Stomach (tissue), 9 donors: Measurements from ENCODE around the gene UXS1. TPM values are rescaled to one million over a fixed set of nuclear protein-coding genes. Genes with fewer than 3 reads are reported as not detected.
"Not testable (repeated sequence)": the region's sequence is repeated elsewhere in the genome, so short reads cannot be mapped to it uniquely, and the experiment has no call there.

Experiments used
- DNase-seq, 2 donors: peaks; one replicate each; pipeline versions ENCODE4 v3.0.0 to v3.0.0-alpha.2; 2013 to 2019
- H3K27ac ChIP-seq, 5 donors: fragments of 200-600 bp in 4 of 5; sonication (generic) in 4 of 5; one replicate each; pipeline ENCODE4 v1.5.1; 2013 to 2019; ENCODE audit warnings: mild to moderate bottlenecking in 1 of 5, moderate library complexity in 1 of 5
- H3K27me3 ChIP-seq, 3 donors: fragments of 200-600 bp; sonication (generic); one replicate each; pipeline ENCODE4 v1.5.1; 2017 to 2019; ENCODE audit warnings: mixed run types in 1 of 3
- H3K36me3 ChIP-seq, 4 donors: fragments of 200-600 bp; sonication (generic); 1 replicate in 3 of 4; 2 replicates in 1 of 4; pipeline ENCODE4 v1.5.1; 2016 to 2019
- H3K4me1 ChIP-seq, 4 donors: fragments of 200-600 bp; sonication (generic); one replicate each; pipeline ENCODE4 v1.5.1; 2016 to 2019
- H3K4me3 ChIP-seq, 4 donors: fragments of 200-600 bp; sonication (generic) in 3 of 4; one replicate each; pipeline ENCODE4 v1.5.1; 2016 to 2019; ENCODE audit warnings: mild to moderate bottlenecking in 1 of 4
- H3K9me3 ChIP-seq, 4 donors: fragments of 200-600 bp; sonication (generic); one replicate each; pipeline ENCODE4 v1.5.1; 2016 to 2019
- EP300 ChIP-seq: sonication (generic); formaldehyde crosslinking; IDR thresholded peaks from one replicate; pipeline ENCODE4 v1.6.1; 2017; ENCODE audit warnings: antibody characterized with exemption
- POLR2A ChIP-seq, 4 donors: fragments of 450-650 bp; IDR thresholded peaks; one replicate each; pipeline ENCODE4 v1.6.1; 2016; ENCODE audit warnings: antibody characterized with exemption in 4 of 4, control low read depth in 2 of 4, mild to moderate bottlenecking in 1 of 4, moderate library complexity in 1 of 4
- POLR2AphosphoS5 ChIP-seq, 3 donors: sonication (generic); formaldehyde crosslinking; IDR thresholded peaks; one replicate each; pipeline ENCODE4 v1.6.1; 2016; ENCODE audit warnings: antibody characterized with exemption in 3 of 3
- WGBS, 5 donors: extraction: QIAGEN DNeasy Blood & Tissue Kit in 3 of 5; methylation state at CpG; one replicate each; pipeline versions ENCODE4 v1.1.5 to v1.1.7; 2013 to 2018; 5-methylcytosine and 5-hydroxymethylcytosine counted together
- intact Hi-C: fragments of 100-400 bp; cut with DNase I; formaldehyde crosslinking; loops from one replicate; pipeline ENCODE4 v1.15.1; 2023; ENCODE audit warnings: low total_unique reads
- polyA plus RNA-seq, 3 donors: library from polyadenylated mRNA; stranded (reverse); fragments of 200-250 nt; gene quantifications; one replicate each; pipeline ENCODE4 v1.2.3, GENCODE V29; 2013
- total RNA-seq, 5 donors: library from RNA; depleted of rRNA; stranded (reverse); fragments of >200 nt; gene quantifications; one replicate each; pipeline versions ENCODE4 v1.1.0 to v1.2.3, GENCODE V29; 2014 to 2016
- TF ChIP-seq, protein P1 (sequence below), 7 experiments: fragments of 450-650 bp in 4 of 7; fragments of 200-600 bp in 3 of 7; sonication (generic) in 3 of 7; IDR thresholded peaks; one replicate each; pipeline ENCODE4 v1.5.1; 2016 to 2019; ENCODE audit warnings: antibody characterized with exemption in 7 of 7, control low read depth in 2 of 7, mild to moderate bottlenecking in 1 of 7
- donor health status: healthy with polysubstance abuse.
- donor health status: Bipolar disorder and iron deficiency.
- donor health status: healthy.

UXS1 gene
- total and polyA plus RNA-seq, 8 donors: 7.0 to 111 (median 16.8) TPM

DNA sequence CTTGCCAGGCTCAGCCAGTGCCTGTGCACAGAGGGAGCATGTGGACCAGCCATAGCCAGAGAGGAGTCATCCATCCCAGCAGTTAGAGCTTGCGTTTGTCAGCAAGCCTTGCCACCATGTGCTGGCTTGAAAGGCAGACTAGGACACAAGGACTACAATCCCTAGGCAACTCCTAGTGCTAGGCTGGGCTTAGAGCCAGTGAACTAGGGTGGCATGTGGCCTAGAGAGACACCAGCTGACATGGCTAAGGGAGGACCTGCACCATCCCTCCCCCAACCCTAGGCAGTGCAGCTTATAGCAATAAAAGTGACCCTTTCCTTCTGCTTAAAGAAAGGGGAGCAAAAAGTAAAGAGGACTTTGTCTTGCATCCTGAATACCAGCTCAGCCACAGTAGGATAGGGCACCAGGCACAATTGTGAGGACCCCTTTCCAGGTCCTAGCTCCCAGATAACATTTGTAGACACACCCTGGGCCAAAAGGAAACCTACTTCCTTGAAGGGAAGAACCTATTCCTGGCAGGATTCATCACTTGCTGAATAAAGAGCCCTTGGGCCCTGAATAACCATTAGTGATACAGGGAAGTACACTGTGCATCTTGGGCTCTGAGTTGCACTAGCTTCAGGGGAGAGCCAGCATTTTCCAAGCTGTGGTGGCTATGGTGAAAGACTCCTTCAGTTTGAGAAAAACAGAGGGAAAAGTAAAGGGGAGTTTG is 38.7 kb upstream of the UXS1 start:
- 90 to 100% (median 91%) methylated on average over 1 of the region's 1 CpG; no CpG with 5 or more reads in 1 of the 5 donors for WGBS, 5 donors
- no peaks in the 10 kb centered on the region for H3K4me1 ChIP-seq
- intact Hi-C loops: no loop called here
- peaks cover 0 to 36% (median 23%) of the 10 kb centered on the region in 4 donors for H3K9me3 ChIP-seq
- H3K4me3 ChIP-seq: no peak overlapping the region
- TF ChIP-seq, protein P1, sequence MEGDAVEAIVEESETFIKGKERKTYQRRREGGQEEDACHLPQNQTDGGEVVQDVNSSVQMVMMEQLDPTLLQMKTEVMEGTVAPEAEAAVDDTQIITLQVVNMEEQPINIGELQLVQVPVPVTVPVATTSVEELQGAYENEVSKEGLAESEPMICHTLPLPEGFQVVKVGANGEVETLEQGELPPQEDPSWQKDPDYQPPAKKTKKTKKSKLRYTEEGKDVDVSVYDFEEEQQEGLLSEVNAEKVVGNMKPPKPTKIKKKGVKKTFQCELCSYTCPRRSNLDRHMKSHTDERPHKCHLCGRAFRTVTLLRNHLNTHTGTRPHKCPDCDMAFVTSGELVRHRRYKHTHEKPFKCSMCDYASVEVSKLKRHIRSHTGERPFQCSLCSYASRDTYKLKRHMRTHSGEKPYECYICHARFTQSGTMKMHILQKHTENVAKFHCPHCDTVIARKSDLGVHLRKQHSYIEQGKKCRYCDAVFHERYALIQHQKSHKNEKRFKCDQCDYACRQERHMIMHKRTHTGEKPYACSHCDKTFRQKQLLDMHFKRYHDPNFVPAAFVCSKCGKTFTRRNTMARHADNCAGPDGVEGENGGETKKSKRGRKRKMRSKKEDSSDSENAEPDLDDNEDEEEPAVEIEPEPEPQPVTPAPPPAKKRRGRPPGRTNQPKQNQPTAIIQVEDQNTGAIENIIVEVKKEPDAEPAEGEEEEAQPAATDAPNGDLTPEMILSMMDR (IDR thresholded peaks at IDR 0.05): no peak
- TF ChIP-seq POLR2AphosphoS5 (IDR thresholded peaks at IDR 0.05) (no peak), POLR2A (IDR thresholded peaks at IDR 0.05) (no peak), EP300 (no peak)
- no peak for DNase-seq
- H3K27ac ChIP-seq: no peak overlapping the region
- no peaks in the 10 kb centered on the region for H3K36me3 ChIP-seq
- no peaks in the 10 kb centered on the region for H3K27me3 ChIP-seq

GRCh38 chr2:106223347-106223746 is 29.2 kb upstream of the UXS1 start:
- Histone ChIP-seq H3K27ac (no peak overlapping the region), H3K36me3 (no peaks in the 10 kb centered on the region), H3K4me1 (no peaks in the 10 kb centered on the region), H3K9me3 (no peaks in the 10 kb centered on the region), H3K27me3 (no peaks in the 10 kb centered on the region), H3K4me3 (no peak overlapping the region)
- TF ChIP-seq EP300 (no peak), POLR2AphosphoS5 (IDR thresholded peaks at IDR 0.05) (no peak), POLR2A (IDR thresholded peaks at IDR 0.05) (no peak)
- TF ChIP-seq, protein P1 (IDR thresholded peaks at IDR 0.05): no peak
- intact Hi-C loops: no loop called here
- WGBS, 5 donors: 58 to 70% (median 67%) methylated on average over 5 of the region's 5 CpGs
- peak in 1 of 2 donors; percentile 7 for DNase-seq

- intact Hi-C loops, H3K9me3 ChIP-seq, H3K4me3 ChIP-seq, H3K27me3 ChIP-seq, H3K36me3 ChIP-seq, H3K4me1 ChIP-seq, DNase-seq, H3K27ac ChIP-seq: not testable (repeated sequence)
- WGBS, 5 donors: 92 to 98% (median 94%) methylated on average over 5 of the region's 5 CpGs
These were observed 28.0 kb upstream of the UXS1 start for GRCh38 chr2:106222057-106222456.

GRCh38 chr2:106219813-106220212 is 25.7 kb upstream of the UXS1 start:
- DNase-seq: no peak
- Histone ChIP-seq H3K27me3 (no peaks in the 10 kb centered on the region), H3K36me3 (no peaks in the 10 kb centered on the region), H3K4me1 (no peaks in the 10 kb centered on the region), H3K9me3 (no peaks in the 10 kb centered on the region), H3K27ac (no peak overlapping the region), H3K4me3 (no peak overlapping the region)
- TF ChIP-seq POLR2A (IDR thresholded peaks at IDR 0.05): no peak
- TF ChIP-seq EP300: no peak
- TF ChIP-seq POLR2AphosphoS5 (IDR thresholded peaks at IDR 0.05): no peak
- TF ChIP-seq, protein P1 (IDR thresholded peaks at IDR 0.05): no peak
- intact Hi-C loops: no loop called here
- WGBS, 5 donors: 82 to 96% (median 92%) methylated on average over 3 of the region's 3 CpGs

DNA sequence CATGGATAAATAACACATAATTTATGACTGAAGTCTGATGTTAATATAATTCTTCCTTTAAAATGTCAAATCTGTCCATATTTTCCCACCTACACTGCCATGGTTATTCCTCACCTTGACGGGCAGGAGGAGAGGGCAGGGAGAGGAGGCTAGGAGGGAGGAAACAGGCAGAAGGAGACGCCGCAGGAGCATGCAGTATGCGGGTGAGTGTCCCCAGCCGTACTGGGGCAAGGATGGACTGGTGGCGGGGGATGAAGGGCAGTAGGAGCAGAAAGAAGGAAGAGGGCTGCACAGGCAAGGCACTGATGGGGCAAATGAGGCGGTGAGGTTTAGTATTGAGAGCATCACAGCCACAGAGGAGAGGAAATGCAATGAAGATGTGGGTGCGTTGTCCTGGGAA is 25.1 kb upstream of the UXS1 start:
- intact Hi-C loops, H3K36me3 ChIP-seq: not testable (repeated sequence)
- WGBS, 5 donors: 83 to 96% (median 86%) methylated on average over 4 to 7 of the region's 8 CpGs

More for the DNA sequence above, 25.1 kb upstream of the UXS1 start:
- H3K27ac ChIP-seq, DNase-seq, H3K27me3 ChIP-seq, H3K4me1 ChIP-seq, H3K9me3 ChIP-seq, H3K4me3 ChIP-seq: not testable (repeated sequence)
